Caco-2 (cell line): ENCODE measurements around the gene RAB4B. TPM values are rescaled to one million over a fixed set of nuclear protein-coding genes. Genes with fewer than 3 reads are reported as not detected.
"Not testable (repeated sequence)": the region's sequence is repeated elsewhere in the genome, so short reads cannot be mapped to it uniquely, and the experiment has no call there.

Experiments used
- BruUV-seq: library from RNA; stranded (reverse); fragments of 400-500 nt; replicated peaks from 2 replicates; lab custom pipeline; 2021; lab: Mats Ljungman, UMichigan
- CTCF ChIA-PET: fragments of 300-600 bp; sonication (Branson Sonifier 250); formaldehyde crosslinking; loops from one replicate; lab custom pipeline; 2022; ENCODE audit warnings: antibody characterized with exemption; lab: Charles Lee
- POLR2A ChIA-PET: fragments of 300-600 bp; sonication (Branson Sonifier 250); formaldehyde crosslinking; loops from one replicate; lab custom pipeline; 2022; ENCODE audit warnings: antibody characterized with exemption; lab: Charles Lee
- DNase-seq, 2 experiments: peaks; one replicate each; pipeline versions ENCODE4 v3.0.0 to v3.0.0-alpha.2; 2020 to 2022
- H3K27me3 ChIP-seq: replicated peaks from 2 replicates; pipeline ENCODE4 v1.6.0; 2011; ENCODE audit warnings: low read length; ENCODE audit not compliant: control insufficient read depth, insufficient read depth
- H3K36me3 ChIP-seq: 2 replicates; pipeline ENCODE4 v1.5.1; 2011; ENCODE audit warnings: low read length; ENCODE audit not compliant: control insufficient read depth, insufficient read depth
- H3K4me1 ChIP-seq: fragments of 250-450 bp; sonication (Bioruptor Pico); 2 replicates; pipeline ENCODE4 v1.5.1; 2020; ENCODE audit warnings: mild to moderate bottlenecking
- H3K4me3 ChIP-seq: 2 replicates; pipeline ENCODE4 v1.5.1; 2011; ENCODE audit warnings: low read depth, mild to moderate bottlenecking, control low read depth, low read length
- H3K9me3 ChIP-seq: fragments of 250-450 bp; sonication (Bioruptor Pico); 2 replicates; pipeline ENCODE4 v1.5.1; 2020; ENCODE audit warnings: mild to moderate bottlenecking, moderate library complexity
- H3K27ac Mint-ChIP-seq: one replicate; pipeline ENCODE4 v1.8.0; 2022; ENCODE audit warnings: mixed read lengths; ENCODE audit not compliant: unreplicated experiment
- H3K27me3 Mint-ChIP-seq: one replicate; pipeline ENCODE4 v1.8.0; 2022; ENCODE audit warnings: mixed read lengths; ENCODE audit not compliant: insufficient read depth, unreplicated experiment
- H3K36me3 Mint-ChIP-seq: one replicate; pipeline ENCODE4 v1.8.0; 2022; ENCODE audit warnings: mild to moderate bottlenecking, mixed read lengths; ENCODE audit not compliant: insufficient read depth, unreplicated experiment
- H3K4me1 Mint-ChIP-seq: one replicate; pipeline ENCODE4 v1.8.0; 2022; ENCODE audit warnings: low read depth, mixed read lengths; ENCODE audit not compliant: unreplicated experiment
- H3K4me3 Mint-ChIP-seq: one replicate; pipeline ENCODE4 v1.8.0; 2022; ENCODE audit warnings: mild to moderate bottlenecking, moderate library complexity, mixed read lengths; ENCODE audit not compliant: unreplicated experiment
- H3K9me3 Mint-ChIP-seq: one replicate; pipeline ENCODE4 v1.8.0; 2022; ENCODE audit warnings: mixed read lengths; ENCODE audit not compliant: unreplicated experiment
- CTCF ChIP-seq, 2 experiments: fragments of 200-600 bp in 1 of 2; IDR thresholded peaks; 1 replicate in 1 of 2; 2 replicates in 1 of 2; pipeline versions ENCODE4 v1.5.1 to v1.8.0; 2011 to 2022; ENCODE audit warnings: antibody characterized with exemption in 1 of 2, control low read depth in 1 of 2, inconsistent platforms in 1 of 2, low read depth in 1 of 2, low read length in 1 of 2, mild to moderate bottlenecking in 1 of 2, moderate library complexity in 1 of 2; ENCODE audit not compliant: insufficient read depth in 1 of 2, severe bottlenecking in 1 of 2, unreplicated experiment in 1 of 2
- intact Hi-C: fragments of 100-400 bp; cut with micrococcal nuclease; formaldehyde crosslinking; loops from one replicate; pipeline ENCODE4 v1.10.0; 2022; ENCODE audit not compliant: unreplicated experiment
- total RNA-seq: library from RNA; stranded (reverse); gene quantifications from 2 replicates; pipeline ENCODE4 v1.2.3, GENCODE V29; 2022

RAB4B gene
- total RNA-seq, 1 experiment from 2014 or later = 21.5 TPM

- BruUV-seq = no TSS peak
- no peak for TF ChIP-seq CTCF (IDR thresholded peaks at IDR 0.05; ENCODE audit: insufficient read depth in 1 of 2, low read depth in 1 of 2, low read length in 1 of 2, severe bottlenecking in 1 of 2, unreplicated experiment in 1 of 2)
- POLR2A ChIA-PET = interaction anchor here (0.7 to 1.3 kb wide), 2 partner anchors 8 to 13 kb away, joined by 3 read pairs; partner anchors contain the start of gene EGLN2
- intact Hi-C loops = loop anchor here (1.0 kb wide), 1 partner anchor 110 kb away; no protein-coding TSS in a partner anchor
- Mint-ChIP-seq H3K36me3 (peaks cover 64% of the 10 kb centered on the region), H3K27ac (peak overlapping the region; percentile 98), H3K4me1 (peaks cover 40% of the 10 kb centered on the region), H3K4me3 (peak overlapping the region; percentile 87), H3K27me3 (no peaks in the 10 kb centered on the region), H3K9me3 (no peaks in the 10 kb centered on the region)
- CTCF ChIA-PET = interaction anchor here (0.6 to 1.0 kb wide), 5 partner anchors 34 to 253 kb away, joined by 3 to 5 read pairs (median 3); partner anchors contain the start of gene RAB4B
- Histone ChIP-seq H3K9me3 (no peaks in the 10 kb centered on the region), H3K36me3 (peaks cover 9% of the 10 kb centered on the region; the same call in 1 of the 2 replicates), H3K4me3 (peak overlapping the region; percentile 33), H3K27me3 (no peaks in the 10 kb centered on the region), H3K4me1 (peaks cover 17% of the 10 kb centered on the region)
- peak; percentile 53 to 62 for DNase-seq
Measured at GRCh38 chr19:40811478-40812341, 33.7 kb downstream of the RAB4B start.

- peaks cover 56% of the 10 kb centered on the region for H3K36me3 Mint-ChIP-seq
- POLR2A ChIA-PET, H3K9me3 ChIP-seq, H3K36me3 ChIP-seq, H3K9me3 Mint-ChIP-seq, H3K27me3 ChIP-seq, H3K27me3 Mint-ChIP-seq, intact Hi-C loops, DNase-seq, BruUV-seq, H3K4me3 ChIP-seq: not testable (repeated sequence)
- CTCF ChIA-PET = interaction anchor here (0.7 to 1.0 kb wide), 2 partner anchors 68 to 92 kb away, joined by 3 read pairs; no protein-coding TSS in a partner anchor
- H3K4me1 ChIP-seq = peaks cover 17% of the 10 kb centered on the region
- H3K27ac Mint-ChIP-seq = peak overlapping the region; percentile 98
- H3K4me1 Mint-ChIP-seq = peaks cover 34% of the 10 kb centered on the region
- H3K4me3 Mint-ChIP-seq = peak overlapping the region; percentile 87
Measured at GRCh38 chr19:40812571-40812970, 34.5 kb downstream of the RAB4B start.

GRCh38 chr19:40813182-40813581 is 35.1 kb downstream of the RAB4B start:
- CTCF ChIA-PET = interaction anchor here (1.0 kb wide), 1 partner anchor 68 kb away, joined by 3 read pairs; no protein-coding TSS in a partner anchor
- H3K4me3 Mint-ChIP-seq = no peak overlapping the region

More at GRCh38 chr19:40813182-40813581, 35.1 kb downstream of the RAB4B start:
- Histone ChIP-seq H3K36me3 (peaks cover 7% of the 10 kb centered on the region; the same call in 1 of the 2 replicates), H3K27me3 (no peaks in the 10 kb centered on the region), H3K4me1 (peaks cover 17% of the 10 kb centered on the region), H3K9me3 (no peaks in the 10 kb centered on the region), H3K4me3 (no peak overlapping the region)
- peaks cover 50% of the 10 kb centered on the region for H3K36me3 Mint-ChIP-seq
- BruUV-seq = no TSS peak
- H3K27me3 Mint-ChIP-seq = no peaks in the 10 kb centered on the region
- peaks cover 32% of the 10 kb centered on the region for H3K4me1 Mint-ChIP-seq
- peak overlapping the region; percentile 98 for H3K27ac Mint-ChIP-seq
- POLR2A ChIA-PET = no interaction called here
- H3K9me3 Mint-ChIP-seq = no peaks in the 10 kb centered on the region
- intact Hi-C loops = no loop called here
- no peak for TF ChIP-seq CTCF (IDR thresholded peaks at IDR 0.05; ENCODE audit: insufficient read depth in 1 of 2, low read depth in 1 of 2, low read length in 1 of 2, severe bottlenecking in 1 of 2, unreplicated experiment in 1 of 2)
- no peak for DNase-seq
